ENCODE data around the gene WDR54.

- TF ChIP-seq, protein P1, sequence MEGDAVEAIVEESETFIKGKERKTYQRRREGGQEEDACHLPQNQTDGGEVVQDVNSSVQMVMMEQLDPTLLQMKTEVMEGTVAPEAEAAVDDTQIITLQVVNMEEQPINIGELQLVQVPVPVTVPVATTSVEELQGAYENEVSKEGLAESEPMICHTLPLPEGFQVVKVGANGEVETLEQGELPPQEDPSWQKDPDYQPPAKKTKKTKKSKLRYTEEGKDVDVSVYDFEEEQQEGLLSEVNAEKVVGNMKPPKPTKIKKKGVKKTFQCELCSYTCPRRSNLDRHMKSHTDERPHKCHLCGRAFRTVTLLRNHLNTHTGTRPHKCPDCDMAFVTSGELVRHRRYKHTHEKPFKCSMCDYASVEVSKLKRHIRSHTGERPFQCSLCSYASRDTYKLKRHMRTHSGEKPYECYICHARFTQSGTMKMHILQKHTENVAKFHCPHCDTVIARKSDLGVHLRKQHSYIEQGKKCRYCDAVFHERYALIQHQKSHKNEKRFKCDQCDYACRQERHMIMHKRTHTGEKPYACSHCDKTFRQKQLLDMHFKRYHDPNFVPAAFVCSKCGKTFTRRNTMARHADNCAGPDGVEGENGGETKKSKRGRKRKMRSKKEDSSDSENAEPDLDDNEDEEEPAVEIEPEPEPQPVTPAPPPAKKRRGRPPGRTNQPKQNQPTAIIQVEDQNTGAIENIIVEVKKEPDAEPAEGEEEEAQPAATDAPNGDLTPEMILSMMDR (IDR thresholded peaks at IDR 0.05; ENCODE audit: low read depth, low read length, poor library complexity, severe bottlenecking), result no peak
- no peak for TF ChIP-seq EZH2phosphoT487 (IDR thresholded peaks at IDR 0.05; ENCODE audit: borderline replicate concordance, low read length)
These were observed 3.5 kb downstream of the WDR54 start for GRCh38 chr2:74424995-74425406.
